K562 treated with DMSO at 1 percent for 12 hours (cell line): ENCODE data around the gene CRP. TPM values are rescaled to one million over a fixed set of nuclear protein-coding genes. Genes with fewer than 3 reads are reported as not detected.

Source experiments
- total RNA-seq: library from RNA; unstranded; fragments of 300-600 nt; gene quantifications from 2 replicates; pipeline ENCODE4 v1.2.3, GENCODE V29; 2022; ENCODE audit not compliant: insufficient read depth

CRP gene, protein sequence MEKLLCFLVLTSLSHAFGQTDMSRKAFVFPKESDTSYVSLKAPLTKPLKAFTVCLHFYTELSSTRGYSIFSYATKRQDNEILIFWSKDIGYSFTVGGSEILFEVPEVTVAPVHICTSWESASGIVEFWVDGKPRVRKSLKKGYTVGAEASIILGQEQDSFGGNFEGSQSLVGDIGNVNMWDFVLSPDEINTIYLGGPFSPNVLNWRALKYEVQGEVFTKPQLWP
- total RNA-seq, result not detected in 2 replicates

DNA sequence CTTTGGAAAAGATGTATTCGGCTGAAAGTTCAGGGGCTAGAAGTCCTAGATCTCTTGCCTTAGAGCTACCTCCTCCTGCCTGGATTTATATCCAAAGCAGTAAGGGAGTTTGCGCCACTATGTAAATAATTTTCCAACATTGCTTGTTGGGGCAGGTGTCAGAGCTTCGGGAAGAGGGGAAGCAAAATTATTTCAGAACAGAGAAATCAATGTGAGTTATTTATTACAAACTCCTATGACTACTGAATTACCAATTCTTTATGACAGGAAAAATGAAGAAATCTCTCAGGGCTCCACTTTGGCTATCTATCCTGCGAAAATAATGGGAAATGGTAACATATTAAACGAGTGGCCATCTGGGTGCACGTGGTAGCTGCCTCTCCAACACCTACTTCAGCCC, at the start of gene CRP:
CRP (minus strand) TSS at position 61 of the 400 bp plus-strand sequence. CDS start 104 bp downstream, outside the sequence.

Other genes with a start within 250 kb of the CRP start
- not detected in 2 replicates for gene OR10J5, start 178.6 kb downstream of the CRP start, total RNA-seq
- gene APCS, start 126.8 kb downstream of the CRP start, total RNA-seq, result not detected in 2 replicates
- 43.1 and 84.7 TPM in 2 replicates for gene DUSP23, start 66.4 kb upstream of the CRP start, total RNA-seq
- gene FCRL6, start 87.8 kb upstream of the CRP start, total RNA-seq, result not detected in 2 replicates
- not detected in 2 replicates for gene SLAMF8, start 112.3 kb upstream of the CRP start, total RNA-seq
- gene VSIG8, start 148.1 kb upstream of the CRP start, total RNA-seq, result not detected in 2 replicates
- 0.77 TPM in 1 of 2 replicates, not detected in the other for gene CFAP45, start 185.6 kb upstream of the CRP start, total RNA-seq
- gene TAGLN2, start 210.9 kb upstream of the CRP start, total RNA-seq, result 369 and 386 TPM in 2 replicates
- gene IGSF9, start 231.0 kb upstream of the CRP start, total RNA-seq, result not detected in 2 replicates
- not detected in 2 replicates for gene SLAMF9, start 239.6 kb upstream of the CRP start, total RNA-seq